Bronchial epithelial cell (primary cell): ENCODE measurements around the gene SLC44A5. TPM values are rescaled to one million over a fixed set of nuclear protein-coding genes. Genes with fewer than 3 reads are reported as not detected.

Experiments
- DNase-seq: peaks from one replicate; pipeline ENCODE4 v3.0.0-alpha.2; 2010; ENCODE audit warnings: low read depth
- FAIRE-seq: peaks from 2 replicates; lab custom pipeline; 2011; peaks lifted over from hg19 to GRCh38; lab: Jason Lieb, UNC
- H3K27me3 ChIP-seq: 2 replicates; pipeline ENCODE4 v1.5.1; 2011; ENCODE audit warnings: low read length; ENCODE audit not compliant: control insufficient read depth, insufficient read depth
- H3K36me3 ChIP-seq: 2 replicates; pipeline ENCODE4 v1.5.1; 2011; ENCODE audit warnings: low read length; ENCODE audit not compliant: control insufficient read depth, insufficient read depth
- H3K4me3 ChIP-seq: 2 replicates; pipeline ENCODE4 v1.5.1; 2011; ENCODE audit warnings: mild to moderate bottlenecking, low read depth, low read length, control low read depth
- total RNA-seq: library from RNA; depleted of rRNA; stranded (reverse); fragments of >200 nt; gene quantifications from 2 replicates; pipeline ENCODE4 v1.2.1, GENCODE V29; 2014
- TF ChIP-seq, protein P1 (sequence below): IDR thresholded peaks from 2 replicates; pipeline ENCODE4 v1.5.1; 2011; ENCODE audit warnings: mild to moderate bottlenecking, moderate library complexity, low read length, control low read depth, inconsistent platforms; ENCODE audit not compliant: insufficient read depth, severe bottlenecking

The SLC44A5 gene
- total RNA-seq, 1 donor from 2014 or later = under 0.01 TPM

GRCh38 chr1:75431843-75432242, 179.1 kb downstream of the SLC44A5 start:
- H3K27me3 ChIP-seq = no peaks in the 10 kb centered on the region

DNA sequence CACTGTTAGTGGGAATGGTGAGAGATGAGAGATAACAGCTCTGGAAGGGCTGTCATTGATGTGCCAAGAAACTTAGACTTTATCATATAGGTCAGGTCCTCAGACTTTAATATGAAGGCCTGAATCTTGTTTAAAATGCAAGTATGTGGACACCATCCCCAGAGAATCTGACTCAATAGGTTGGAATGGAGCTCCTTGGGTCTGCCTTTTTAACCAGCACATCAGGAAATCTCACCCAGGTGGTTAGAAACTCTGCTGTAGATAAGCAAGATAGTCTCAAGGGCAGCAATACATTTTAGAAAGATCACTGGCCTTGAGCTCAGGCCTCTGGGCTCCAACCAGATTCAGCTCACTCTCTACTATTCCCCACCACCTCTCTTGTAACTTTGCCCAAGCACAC, 180.4 kb downstream of the SLC44A5 start:
- H3K27me3 ChIP-seq = no peaks in the 10 kb centered on the region
- FAIRE-seq (no peak), DNase-seq (peak; percentile 6)
- TF ChIP-seq, protein P1, sequence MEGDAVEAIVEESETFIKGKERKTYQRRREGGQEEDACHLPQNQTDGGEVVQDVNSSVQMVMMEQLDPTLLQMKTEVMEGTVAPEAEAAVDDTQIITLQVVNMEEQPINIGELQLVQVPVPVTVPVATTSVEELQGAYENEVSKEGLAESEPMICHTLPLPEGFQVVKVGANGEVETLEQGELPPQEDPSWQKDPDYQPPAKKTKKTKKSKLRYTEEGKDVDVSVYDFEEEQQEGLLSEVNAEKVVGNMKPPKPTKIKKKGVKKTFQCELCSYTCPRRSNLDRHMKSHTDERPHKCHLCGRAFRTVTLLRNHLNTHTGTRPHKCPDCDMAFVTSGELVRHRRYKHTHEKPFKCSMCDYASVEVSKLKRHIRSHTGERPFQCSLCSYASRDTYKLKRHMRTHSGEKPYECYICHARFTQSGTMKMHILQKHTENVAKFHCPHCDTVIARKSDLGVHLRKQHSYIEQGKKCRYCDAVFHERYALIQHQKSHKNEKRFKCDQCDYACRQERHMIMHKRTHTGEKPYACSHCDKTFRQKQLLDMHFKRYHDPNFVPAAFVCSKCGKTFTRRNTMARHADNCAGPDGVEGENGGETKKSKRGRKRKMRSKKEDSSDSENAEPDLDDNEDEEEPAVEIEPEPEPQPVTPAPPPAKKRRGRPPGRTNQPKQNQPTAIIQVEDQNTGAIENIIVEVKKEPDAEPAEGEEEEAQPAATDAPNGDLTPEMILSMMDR = no peak
- H3K36me3 ChIP-seq = no peaks in the 10 kb centered on the region
- H3K4me3 ChIP-seq = no peak overlapping the region

More at GRCh38 chr1:75431843-75432242, 179.1 kb downstream of the SLC44A5 start:
- TF ChIP-seq, protein P1 = no peak
- FAIRE-seq (no peak), DNase-seq (no peak)
- no peaks in the 10 kb centered on the region for H3K36me3 ChIP-seq
- H3K4me3 ChIP-seq = no peak overlapping the region

DNA sequence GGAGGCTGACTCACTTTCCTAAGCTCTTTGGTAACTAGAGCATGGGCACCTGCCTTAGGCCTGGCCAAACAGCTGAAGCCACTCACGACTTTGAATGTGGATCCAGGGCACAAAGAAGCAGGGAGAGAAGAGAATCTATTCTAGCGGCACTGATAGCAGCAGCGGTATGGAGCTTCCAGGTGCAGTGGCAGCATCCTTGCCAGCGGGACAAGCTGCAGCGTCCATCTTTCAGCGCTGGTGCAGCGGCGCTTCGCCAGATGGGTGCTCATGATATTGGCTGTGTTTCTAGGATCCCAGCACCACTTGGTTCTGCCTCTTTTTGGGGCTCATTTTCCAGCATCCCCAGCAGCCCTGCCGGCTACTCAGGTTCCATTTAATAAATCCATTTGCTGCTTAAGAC, 184.2 kb downstream of the SLC44A5 start:
- DNase-seq = no peak

GRCh38 chr1:75425001-75425650, 185.8 kb downstream of the SLC44A5 start:
- H3K36me3 ChIP-seq = no peaks in the 10 kb centered on the region
- TF ChIP-seq, protein P1 = no peak
- FAIRE-seq = no peak
- no peaks in the 10 kb centered on the region for H3K27me3 ChIP-seq
- H3K4me3 ChIP-seq = no peak overlapping the region
- DNase-seq = no peak

More for the DNA sequence above, 184.2 kb downstream of the SLC44A5 start:
- no peak overlapping the region for H3K4me3 ChIP-seq
- no peaks in the 10 kb centered on the region for H3K36me3 ChIP-seq
- no peaks in the 10 kb centered on the region for H3K27me3 ChIP-seq
- FAIRE-seq = no peak
- TF ChIP-seq, protein P1 = no peak

- TF ChIP-seq, protein P1 = no peak
- H3K27me3 ChIP-seq = no peaks in the 10 kb centered on the region
- no peak for DNase-seq
- no peaks in the 10 kb centered on the region for H3K36me3 ChIP-seq
- H3K4me3 ChIP-seq = no peak overlapping the region
- FAIRE-seq = no peak
These were observed 187.3 kb downstream of the SLC44A5 start for GRCh38 chr1:75423616-75424015.

GRCh38 chr1:75423136-75423535, 187.8 kb downstream of the SLC44A5 start:
- no peak overlapping the region for H3K4me3 ChIP-seq
- H3K27me3 ChIP-seq = no peaks in the 10 kb centered on the region
- TF ChIP-seq, protein P1 = no peak
- no peaks in the 10 kb centered on the region for H3K36me3 ChIP-seq
- DNase-seq = no peak
- FAIRE-seq = no peak
